Measurements from ENCODE around the gene ZNF667. TPM values are rescaled to one million over a fixed set of nuclear protein-coding genes. Genes with fewer than 3 reads are reported as not detected.

Gene ZNF667
- total and polyA plus RNA-seq, 2 experiments from 2014 or later, result 5.6 to 8.6 TPM

- Mint-ChIP-seq H3K9me3 (peaks cover 67% of the 10 kb centered on the region), H3K36me3 (ENCODE audit: low read depth) (peaks cover 68% of the 10 kb centered on the region), H3K27me3 (ENCODE audit: insufficient read depth, low read depth, poor library complexity) (peaks cover 11% of the 10 kb centered on the region), H3K4me1 (peaks cover 10% of the 10 kb centered on the region), H3K4me3 (peak overlapping the region; percentile 94), H3K27ac (no peak overlapping the region)
- H4K20me1 ChIP-seq (replicated peaks; ENCODE audit: insufficient read depth), result no peaks in the 10 kb centered on the region
- peaks cover 4% of the 10 kb centered on the region; the same call in 1 of the 2 replicates for H3K79me2 ChIP-seq (replicated peaks; ENCODE audit: insufficient read depth)
- no peaks in the 10 kb centered on the region for H3K9me2 ChIP-seq (ENCODE audit: insufficient read depth)
- no peak overlapping the region for H3K27ac ChIP-seq (ENCODE audit: low read depth)
- TF ChIP-seq POLR2AphosphoS5 (IDR thresholded peaks at IDR 0.05; ENCODE audit: low read depth) (no peak), ZNF462 (CRISPR knock-in tag; IDR thresholded peaks at IDR 0.05) (no peak), NANOG (IDR thresholded peaks at IDR 0.05; ENCODE audit: borderline replicate concordance) (no peak), STAT1 (IDR thresholded peaks at IDR 0.05; ENCODE audit: unreplicated experiment) (no peak), ZNF331 (CRISPR knock-in tag; IDR thresholded peaks at IDR 0.05; ENCODE audit: low read depth) (no peak), ZNF114 (CRISPR knock-in tag; IDR thresholded peaks at IDR 0.05) (no peak), EZH2 (IDR thresholded peaks at IDR 0.05; ENCODE audit: low read depth, unreplicated experiment) (no peak), REST (IDR thresholded peaks at IDR 0.05; ENCODE audit: unreplicated experiment) (no peak), EZH2phosphoT487 (IDR thresholded peaks at IDR 0.05; ENCODE audit: unreplicated experiment) (no peak), JUNB (IDR thresholded peaks at IDR 0.05; ENCODE audit: unreplicated experiment) (no peak), CTCF (conservative IDR thresholded peaks at IDR 0.05; ENCODE audit: low read depth in 2 of 2) (no peak), CREB1 (CRISPR knock-in tag; IDR thresholded peaks at IDR 0.05; ENCODE audit: low read depth) (no peak)
- TF ChIP-seq, protein P1, sequence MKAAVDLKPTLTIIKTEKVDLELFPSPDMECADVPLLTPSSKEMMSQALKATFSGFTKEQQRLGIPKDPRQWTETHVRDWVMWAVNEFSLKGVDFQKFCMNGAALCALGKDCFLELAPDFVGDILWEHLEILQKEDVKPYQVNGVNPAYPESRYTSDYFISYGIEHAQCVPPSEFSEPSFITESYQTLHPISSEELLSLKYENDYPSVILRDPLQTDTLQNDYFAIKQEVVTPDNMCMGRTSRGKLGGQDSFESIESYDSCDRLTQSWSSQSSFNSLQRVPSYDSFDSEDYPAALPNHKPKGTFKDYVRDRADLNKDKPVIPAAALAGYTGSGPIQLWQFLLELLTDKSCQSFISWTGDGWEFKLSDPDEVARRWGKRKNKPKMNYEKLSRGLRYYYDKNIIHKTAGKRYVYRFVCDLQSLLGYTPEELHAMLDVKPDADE (IDR thresholded peaks at IDR 0.05), result no peak
- ATAC-seq, result no peak
- H3K27me3 ChIP-seq (ENCODE audit: insufficient read depth), result no peaks in the 10 kb centered on the region
- H3F3A ChIP-seq (replicated peaks; ENCODE audit: low read depth), result no peaks in the 10 kb centered on the region
- peak overlapping the region; percentile 88 for H3K4me3 ChIP-seq
- peaks cover 17% of the 10 kb centered on the region for H3K36me3 ChIP-seq (ENCODE audit: insufficient read depth)
- peak overlapping the region; percentile 94; the same call in 1 of the 2 replicates for H3K4me2 ChIP-seq
- peaks cover 8% of the 10 kb centered on the region; the same call in 1 of the 2 replicates for H3K4me1 ChIP-seq (ENCODE audit: insufficient read depth)
- H2AFZ ChIP-seq, result peak overlapping the region; percentile 100; the same call in 1 of the 2 replicates
- no peak for DNase-seq (ENCODE audit: low spot score)
Observed at GRCh38 chr19:56405062-56405461, 72.1 kb downstream of the ZNF667 start.
